ENCODE data around the gene GBE1.
"Not testable (repeated sequence)": the region's sequence is repeated elsewhere in the genome, so short reads cannot be mapped to it uniquely, and the experiment has no call there.

Gene GBE1

GRCh38 chr3:81760924-81761903 lies at the start of gene GBE1:
TSS of gene GBE1 (minus strand) at chr3:81761645. CDS start at chr3:81761517, 128 bp downstream.
- peak; percentile 88 for DNase-seq

GRCh38 chr3:81808900-81809299 lies 47.5 kb upstream of the GBE1 start:
- DNase-seq, result no peak

GRCh38 chr3:81799403-81799802 lies 38.0 kb upstream of the GBE1 start:
- no peak for DNase-seq

- no peak for DNase-seq
These were observed 32.0 kb upstream of the GBE1 start for GRCh38 chr3:81793410-81793809.

- DNase-seq, result no peak
These were observed 28.7 kb upstream of the GBE1 start for GRCh38 chr3:81790117-81790516.

- DNase-seq, result no peak
These were observed 28.2 kb upstream of the GBE1 start for GRCh38 chr3:81789691-81790090.

GRCh38 chr3:81788610-81789009 lies 27.2 kb upstream of the GBE1 start:
- no peak for DNase-seq

DNA sequence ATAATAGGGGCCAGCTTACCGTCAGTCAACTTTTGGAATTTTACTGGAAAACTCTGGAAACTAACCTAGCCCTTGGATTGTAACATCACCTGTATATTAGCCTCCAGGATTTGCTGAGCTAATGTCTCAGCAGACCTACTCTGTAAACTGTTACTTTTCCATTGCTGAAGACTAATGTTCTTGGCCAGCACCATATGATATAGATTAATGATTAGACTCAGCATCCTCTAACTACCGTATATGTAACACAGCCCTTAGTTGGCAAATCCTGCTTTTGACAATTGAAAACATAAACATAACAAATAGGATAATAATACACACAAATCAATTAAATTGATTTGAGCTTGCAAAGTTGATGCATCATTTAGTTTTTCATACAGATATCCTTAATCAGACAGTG lies 26.6 kb upstream of the GBE1 start:
- DNase-seq, result no peak

DNA sequence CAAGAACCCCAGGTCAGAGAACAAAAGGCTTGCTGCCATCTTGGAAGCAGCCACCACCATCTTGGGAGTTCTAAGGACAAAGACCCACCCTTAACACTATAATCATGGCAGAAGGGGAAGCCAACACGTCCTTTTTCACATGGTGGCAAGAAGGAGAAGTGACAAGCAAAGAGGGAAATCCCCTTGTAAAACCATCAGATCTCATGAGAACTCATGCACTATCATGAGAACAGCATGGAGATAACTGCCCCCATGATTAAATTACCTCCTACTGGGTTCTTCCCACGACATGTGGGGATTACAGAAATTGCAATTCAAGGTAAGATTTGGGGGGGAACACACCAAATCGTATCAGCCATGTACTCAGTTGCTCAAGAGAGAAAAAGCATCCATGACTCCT lies 21.1 kb upstream of the GBE1 start:
- DNase-seq, result no peak

DNA sequence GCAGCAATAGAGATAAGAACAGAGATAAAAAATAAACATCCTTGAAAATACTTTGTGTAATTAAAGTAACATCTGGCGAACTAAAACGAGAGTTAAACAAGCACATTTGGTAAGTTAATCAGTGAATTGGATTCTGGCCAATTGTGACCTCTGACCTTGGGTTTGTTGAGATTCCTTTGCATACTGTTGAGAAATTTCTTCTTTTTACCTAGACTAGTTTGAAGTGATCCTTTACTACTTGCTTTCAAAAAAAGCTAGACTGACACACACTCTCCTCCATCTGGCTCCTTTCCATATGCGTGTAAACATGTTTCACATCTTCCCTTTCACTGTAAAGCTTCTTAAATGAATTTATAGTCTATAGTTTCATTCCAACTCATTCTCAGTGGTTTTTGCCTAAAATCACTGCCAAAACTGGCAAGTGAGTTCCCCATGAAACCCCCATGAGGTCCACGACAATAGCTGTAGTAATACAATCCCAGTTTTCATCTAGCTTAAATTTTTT lies 17.3 kb upstream of the GBE1 start:
- no peak for DNase-seq

DNA sequence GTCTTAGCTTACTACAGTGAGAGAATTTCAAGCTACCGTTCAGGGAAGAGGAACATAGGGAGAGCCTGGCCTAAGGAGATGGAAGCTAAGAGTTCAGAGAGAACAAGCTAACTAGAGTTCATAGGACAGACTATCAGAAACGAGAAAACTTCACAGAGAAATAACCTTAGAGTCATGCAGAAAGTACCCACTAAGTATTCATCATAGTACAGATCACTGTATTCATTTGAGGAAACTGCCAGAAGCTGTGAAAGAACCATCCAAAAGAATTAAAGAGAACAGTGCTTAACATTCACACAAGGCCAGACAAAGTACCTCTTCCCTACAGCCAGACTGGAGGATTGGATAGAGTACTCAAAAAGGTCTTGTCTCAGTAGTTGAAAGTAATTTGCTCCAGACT lies 15.2 kb upstream of the GBE1 start:
- DNase-seq, result no peak

GRCh38 chr3:81770710-81771109 lies 9.3 kb upstream of the GBE1 start:
- no peak for DNase-seq

DNA sequence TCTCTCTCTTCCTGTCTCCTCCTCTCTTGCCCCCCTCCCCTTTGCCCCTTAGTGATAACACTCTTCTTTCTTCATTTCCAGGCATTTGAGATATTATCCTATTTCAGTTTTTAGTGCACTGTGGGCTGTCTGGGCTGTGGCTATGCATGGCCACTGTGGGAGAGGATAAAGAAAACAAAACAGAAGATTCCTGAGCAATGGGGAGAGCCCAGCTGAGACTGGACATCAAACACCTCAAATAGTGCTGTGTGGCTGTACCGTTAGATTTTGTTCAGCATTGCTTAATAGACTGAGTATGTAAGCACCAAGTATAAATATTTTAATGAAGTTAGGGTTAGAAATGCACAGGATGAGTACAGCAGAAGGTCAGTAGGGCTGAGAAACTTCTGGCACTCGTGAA lies 7.9 kb upstream of the GBE1 start:
- no peak for DNase-seq

DNA sequence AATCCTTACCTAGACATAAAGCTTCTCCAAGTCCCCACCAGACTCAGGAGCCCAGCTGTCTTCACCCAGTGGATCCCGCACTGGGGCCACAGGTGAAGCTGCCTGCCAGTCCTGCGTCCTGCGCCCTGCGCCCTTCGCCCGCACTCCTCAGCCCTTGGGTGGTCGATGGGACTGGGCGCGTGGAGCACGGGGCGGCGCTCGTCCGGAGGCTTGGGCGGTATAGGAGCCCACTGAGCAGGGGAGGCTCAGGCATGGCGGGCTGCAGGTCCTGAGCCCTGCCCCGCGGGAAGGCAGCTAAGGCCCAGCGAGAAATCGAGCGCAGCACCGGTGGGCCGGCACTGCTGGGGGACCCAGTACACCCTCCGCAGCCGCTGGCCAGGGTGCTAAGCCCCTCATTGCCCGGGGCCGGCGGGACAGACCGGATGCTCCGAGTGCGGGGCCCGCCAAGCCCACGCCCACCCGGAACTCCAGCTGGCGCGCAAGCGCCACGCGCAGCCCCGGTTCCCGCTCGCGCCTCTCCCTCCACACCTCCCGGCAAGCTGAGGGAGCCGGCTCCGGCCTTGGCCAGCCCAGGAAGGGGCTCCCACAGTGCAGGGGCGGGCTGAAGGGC lies 5.9 kb upstream of the GBE1 start:
- not testable (repeated sequence) for DNase-seq

DNA sequence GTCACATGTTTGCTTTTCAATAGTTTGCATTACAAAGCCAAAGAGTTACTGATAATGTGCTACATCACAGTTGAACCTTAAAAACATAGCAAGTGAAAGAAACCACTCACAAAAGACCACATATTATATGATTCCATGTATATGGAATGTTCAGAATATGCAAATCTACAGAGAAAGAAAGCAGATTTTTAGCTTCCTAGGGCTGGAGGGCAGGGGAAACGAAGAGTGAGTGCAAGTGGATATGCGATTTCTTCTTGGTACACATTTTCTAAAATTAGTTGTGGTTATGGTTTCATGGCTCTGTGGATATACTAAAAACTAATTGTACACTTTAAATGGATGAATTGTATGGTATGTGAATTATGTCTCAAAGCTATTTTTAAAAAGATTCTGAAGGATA lies 4.0 kb upstream of the GBE1 start:
- DNase-seq, result no peak

DNA sequence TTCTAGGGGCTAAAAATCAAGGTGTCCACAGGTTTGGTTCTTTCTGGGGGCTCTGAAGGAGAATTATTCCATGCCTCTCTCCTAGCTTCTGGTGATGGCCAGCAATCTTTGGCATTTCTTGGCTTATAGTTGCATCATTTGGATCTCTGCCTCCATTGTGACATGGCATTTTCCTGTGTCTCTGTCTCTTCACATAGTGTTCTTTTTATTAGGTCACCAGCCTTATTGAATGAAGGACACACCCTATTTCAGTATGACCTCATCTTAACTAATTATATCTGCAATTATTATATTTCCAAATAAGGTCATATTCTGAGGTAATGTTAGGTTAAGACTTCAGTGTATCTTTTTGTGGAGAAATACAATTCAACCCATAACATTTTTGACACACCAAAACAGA lies 3.2 kb upstream of the GBE1 start:
- no peak for DNase-seq

- DNase-seq, result no peak
These were observed 2.6 kb upstream of the GBE1 start for GRCh38 chr3:81764002-81764401.

- no peak for DNase-seq
These were observed 1.6 kb upstream of the GBE1 start for GRCh38 chr3:81763001-81763400.

DNA sequence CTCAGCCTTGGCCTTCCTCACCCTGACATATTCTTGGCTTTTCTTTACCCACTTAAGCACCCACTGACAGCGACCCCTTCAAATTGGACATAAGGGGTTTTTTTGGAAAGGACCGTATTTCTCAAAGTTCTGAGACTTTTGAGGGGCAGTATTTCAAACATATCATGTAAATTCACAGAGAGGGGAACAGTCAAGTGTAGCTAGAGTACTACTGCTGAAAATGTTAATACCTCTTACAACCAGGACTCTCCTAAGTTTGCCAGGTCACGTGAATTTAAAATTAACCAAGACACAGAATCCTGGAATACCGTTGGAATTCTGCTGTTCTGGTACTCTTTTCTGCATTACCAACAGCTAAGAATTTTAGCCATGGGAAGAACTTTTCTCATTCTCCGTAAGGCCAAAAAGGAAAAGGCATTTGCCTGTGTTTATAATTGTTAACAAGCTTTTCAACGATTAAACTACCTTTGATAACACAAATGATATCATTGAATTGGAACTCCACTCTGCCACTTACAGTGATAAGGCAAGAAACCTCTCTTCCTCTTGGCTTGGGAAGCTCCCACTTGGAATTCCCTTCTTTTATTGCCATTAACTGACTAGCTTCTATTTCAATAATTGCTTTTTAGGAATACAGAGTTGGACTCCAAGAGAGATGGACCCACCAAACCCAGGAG lies 597 bp upstream of the GBE1 start:
- DNase-seq, result no peak

DNA sequence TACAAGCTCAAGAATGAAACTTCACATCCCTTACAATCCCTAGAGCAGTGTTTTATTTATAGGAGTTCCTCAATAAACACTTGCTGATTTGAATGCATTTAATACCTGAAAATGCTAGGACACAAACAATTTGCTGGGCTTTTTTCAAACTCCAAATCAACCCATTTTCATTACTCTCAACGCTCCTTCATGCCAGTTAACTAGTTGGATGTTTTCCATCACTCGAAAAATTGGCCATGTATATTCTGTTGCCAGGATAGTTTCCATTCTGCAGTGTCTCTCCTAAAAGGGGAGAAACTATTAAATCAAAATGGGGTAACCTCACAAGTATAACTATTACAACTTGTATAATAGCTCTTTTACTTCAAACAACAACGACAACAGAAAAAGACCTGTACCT lies 1.2 kb downstream of the GBE1 start:
- no peak for DNase-seq

- not testable (repeated sequence) for DNase-seq
These were observed 2.7 kb downstream of the GBE1 start for GRCh38 chr3:81758771-81759170.

DNA sequence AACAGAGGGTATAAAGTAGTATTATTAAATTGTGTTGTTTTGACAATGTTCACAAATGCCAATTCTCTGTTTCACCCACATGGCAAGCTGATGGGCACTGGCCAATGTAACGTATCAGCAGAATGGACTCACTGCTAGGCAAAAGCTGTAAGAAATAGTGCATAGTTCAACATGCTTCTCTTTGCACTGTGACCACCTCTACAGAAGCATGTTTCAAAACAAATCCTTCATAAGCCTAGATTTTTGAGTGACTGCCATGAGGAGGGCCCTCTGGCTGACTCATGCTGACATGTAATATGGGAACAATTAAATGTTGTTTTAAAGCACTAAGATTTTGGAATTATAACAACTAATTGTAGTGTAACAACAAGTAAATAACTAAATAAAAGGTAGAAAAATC lies 3.2 kb downstream of the GBE1 start:
- DNase-seq, result no peak

DNA sequence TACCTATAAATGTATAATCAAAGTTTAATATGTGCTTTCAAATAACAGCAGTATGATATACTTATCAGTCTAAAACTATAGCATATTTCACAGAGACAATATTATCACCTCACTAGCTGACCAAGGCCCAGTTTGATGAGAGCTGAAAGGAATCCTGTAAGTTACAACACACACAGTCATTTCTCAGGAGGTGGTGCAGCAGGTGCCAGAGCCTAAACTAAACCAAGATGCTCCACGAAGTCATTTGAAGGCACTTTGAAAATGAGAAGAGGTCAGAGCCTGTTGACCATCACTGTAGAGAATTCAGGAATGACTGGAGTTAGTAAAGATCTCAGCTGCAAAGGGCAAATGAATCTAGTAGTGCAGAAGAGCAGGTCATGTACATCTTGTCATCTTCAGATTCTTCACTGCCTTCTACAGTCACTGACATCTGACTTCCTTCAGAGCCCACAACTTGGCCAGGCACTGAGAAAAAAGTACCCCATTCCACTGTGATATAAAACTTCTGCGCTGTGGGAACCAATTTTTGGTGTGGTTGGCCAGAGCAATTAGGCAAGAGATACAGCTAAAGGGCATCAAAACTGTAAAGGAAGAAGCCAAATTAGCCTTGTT lies 7.9 kb downstream of the GBE1 start:
- DNase-seq, result no peak
